Peyer's patch (tissue), 4 donors: Measurements from ENCODE around the gene PRR15L.

Experiments
- POLR2A ChIP-seq, 2 donors: fragments of 450-650 bp; IDR thresholded peaks; one replicate each; pipeline ENCODE4 v1.5.1; 2017; ENCODE audit warnings: antibody characterized with exemption in 2 of 2, mild to moderate bottlenecking in 2 of 2, moderate library complexity in 2 of 2
- TF ChIP-seq, protein P1 (sequence below), 6 experiments: fragments of 450-650 bp in 4 of 6; fragments of 200-600 bp in 2 of 6; sonication (generic) in 1 of 6; IDR thresholded peaks; one replicate each; pipeline ENCODE4 v1.5.1; 2017 to 2019; ENCODE audit warnings: antibody characterized with exemption in 6 of 6, mild to moderate bottlenecking in 3 of 6, moderate library complexity in 1 of 6

DNA sequence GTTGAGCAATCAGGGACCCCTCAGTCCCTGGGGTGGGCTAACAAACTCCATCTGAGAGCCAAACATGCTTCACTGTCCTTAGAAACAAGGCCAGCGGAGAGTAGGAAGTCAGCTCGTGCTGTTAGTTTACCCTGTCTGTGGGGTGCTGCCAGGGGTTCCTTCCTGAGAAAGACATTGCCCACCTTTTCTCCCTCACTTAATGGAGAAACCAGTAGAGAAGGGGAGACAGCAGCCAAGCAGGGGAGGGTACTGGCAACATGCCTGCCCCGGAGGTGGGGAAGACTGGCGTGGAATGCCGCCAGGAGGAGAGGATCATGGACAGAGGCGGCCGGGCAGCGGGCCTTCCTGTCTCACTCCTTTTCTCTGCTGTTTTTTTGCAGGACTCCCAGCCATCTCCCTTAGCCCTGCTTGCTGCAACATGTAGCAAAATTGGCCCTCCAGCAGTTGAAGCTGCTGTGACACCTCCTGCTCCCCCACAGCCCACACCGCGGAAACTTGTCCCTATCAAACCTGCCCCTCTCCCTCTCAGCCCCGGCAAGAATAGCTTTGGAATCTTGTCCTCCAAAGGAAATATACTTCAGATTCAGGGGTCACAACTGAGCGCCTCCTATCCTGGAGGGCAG is 41.8 kb downstream of the PRR15L start:
- TF ChIP-seq, protein P1, sequence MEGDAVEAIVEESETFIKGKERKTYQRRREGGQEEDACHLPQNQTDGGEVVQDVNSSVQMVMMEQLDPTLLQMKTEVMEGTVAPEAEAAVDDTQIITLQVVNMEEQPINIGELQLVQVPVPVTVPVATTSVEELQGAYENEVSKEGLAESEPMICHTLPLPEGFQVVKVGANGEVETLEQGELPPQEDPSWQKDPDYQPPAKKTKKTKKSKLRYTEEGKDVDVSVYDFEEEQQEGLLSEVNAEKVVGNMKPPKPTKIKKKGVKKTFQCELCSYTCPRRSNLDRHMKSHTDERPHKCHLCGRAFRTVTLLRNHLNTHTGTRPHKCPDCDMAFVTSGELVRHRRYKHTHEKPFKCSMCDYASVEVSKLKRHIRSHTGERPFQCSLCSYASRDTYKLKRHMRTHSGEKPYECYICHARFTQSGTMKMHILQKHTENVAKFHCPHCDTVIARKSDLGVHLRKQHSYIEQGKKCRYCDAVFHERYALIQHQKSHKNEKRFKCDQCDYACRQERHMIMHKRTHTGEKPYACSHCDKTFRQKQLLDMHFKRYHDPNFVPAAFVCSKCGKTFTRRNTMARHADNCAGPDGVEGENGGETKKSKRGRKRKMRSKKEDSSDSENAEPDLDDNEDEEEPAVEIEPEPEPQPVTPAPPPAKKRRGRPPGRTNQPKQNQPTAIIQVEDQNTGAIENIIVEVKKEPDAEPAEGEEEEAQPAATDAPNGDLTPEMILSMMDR (IDR thresholded peaks at IDR 0.05), result no peak
- TF ChIP-seq POLR2A (IDR thresholded peaks at IDR 0.05), result no peak
